ENCODE data around the gene SSH2.

Gene SSH2

DNA sequence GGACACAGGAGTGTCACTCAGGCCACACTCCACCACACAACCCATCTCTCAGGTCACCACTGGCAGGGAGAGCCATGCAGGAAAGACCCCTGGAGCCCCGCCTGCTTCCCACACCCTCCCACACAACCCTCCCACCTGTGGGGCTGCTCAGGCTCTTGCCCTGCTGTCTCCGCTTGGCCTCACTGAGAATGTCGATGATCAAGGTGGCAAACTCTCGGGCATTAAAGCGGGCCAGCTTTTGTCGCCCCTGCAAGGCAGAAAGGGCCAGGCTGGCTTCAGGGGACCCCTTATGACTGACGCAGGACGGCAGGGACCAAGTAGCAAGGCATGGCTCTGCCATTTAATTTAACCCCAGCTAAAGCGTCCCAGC lies 353.0 kb downstream of the SSH2 start:
- DNase-seq (ENCODE audit: low read depth in 2 of 2): no peak

- DNase-seq (ENCODE audit: low read depth in 2 of 2): no peak
Measured at GRCh38 chr17:29576214-29577000, 353.6 kb downstream of the SSH2 start.

Measured in stimulated activated CD4-positive, alpha-beta T cell treated with anti-CD3 and anti-CD28 coated beads, Interleukin-1b, Interleukin-23, amount 100 ng/mL, for 1 hour (primary cell).